Testis (tissue), 2 donors: Measurements from ENCODE around the gene RNF166.

Experiments used
- CTCF ChIP-seq, 3 experiments: fragments of 450-650 bp in 2 of 3; fragments of 200-600 bp in 1 of 3; sonication (generic) in 1 of 3; IDR thresholded peaks; one replicate each; pipeline ENCODE4 v1.5.1; 2016 to 2019; ENCODE audit warnings: antibody characterized with exemption in 3 of 3, mild to moderate bottlenecking in 2 of 3, moderate library complexity in 1 of 3
- POLR2A ChIP-seq: fragments of 450-650 bp; IDR thresholded peaks from one replicate; pipeline ENCODE4 v1.6.1; 2017; ENCODE audit warnings: antibody characterized with exemption, mild to moderate bottlenecking, moderate library complexity

GRCh38 chr16:88716601-88717001, 10.4 kb upstream of the RNF166 start:
- TF ChIP-seq CTCF (IDR thresholded peaks at IDR 0.05): no peak
- TF ChIP-seq POLR2A: no peak
